GM23338 (cell line): ENCODE measurements around the gene IL20RB. TPM values are rescaled to one million over a fixed set of nuclear protein-coding genes. Genes with fewer than 3 reads are reported as not detected.

Source experiments
- ATAC-seq: fragments of 200-7000 bp; cut with Tn5 transposase; 3 replicates; pipeline ENCODE4 v1.9.1; 2020
- DNase-seq: peaks from one replicate; pipeline ENCODE4 v3.0.0-alpha.2; 2015; ENCODE audit warnings: low spot score
- H2AFZ ChIP-seq: fragments of 200-600 bp; sonication (generic); 2 replicates; pipeline ENCODE4 v1.8.0; 2016; ENCODE audit warnings: antibody characterized with exemption, mild to moderate bottlenecking, moderate library complexity
- H3F3A ChIP-seq: fragments of 200-600 bp; sonication (generic); replicated peaks from 2 replicates; pipeline ENCODE4 v1.8.0; 2017; ENCODE audit warnings: antibody characterized with exemption, mixed run types, low read depth
- H3K27ac ChIP-seq: fragments of 200-600 bp; sonication (generic); 2 replicates; pipeline ENCODE4 v1.6.1; 2016; ENCODE audit warnings: low read depth
- H3K27me3 ChIP-seq: fragments of 200-600 bp; sonication (generic); 2 replicates; pipeline ENCODE4 v1.8.0; 2016; ENCODE audit warnings: mild to moderate bottlenecking, mixed run types, moderate library complexity; ENCODE audit not compliant: insufficient read depth
- H3K36me3 ChIP-seq: fragments of 200-600 bp; sonication (generic); 2 replicates; pipeline ENCODE4 v1.8.0; 2016; ENCODE audit warnings: mild to moderate bottlenecking; ENCODE audit not compliant: insufficient read depth
- H3K4me1 ChIP-seq: fragments of 200-600 bp; sonication (generic); 2 replicates; pipeline ENCODE4 v1.8.0; 2016; ENCODE audit warnings: mild to moderate bottlenecking, moderate library complexity; ENCODE audit not compliant: insufficient read depth
- H3K4me2 ChIP-seq: fragments of 200-600 bp; sonication (generic); 2 replicates; pipeline ENCODE4 v1.7.1; 2017; ENCODE audit warnings: mixed run types
- H3K4me3 ChIP-seq: fragments of 200-600 bp; sonication (generic); 2 replicates; pipeline ENCODE4 v1.6.1; 2016; ENCODE audit warnings: mixed run types
- H3K79me2 ChIP-seq: fragments of 200-600 bp; sonication (generic); replicated peaks from 2 replicates; pipeline ENCODE4 v1.8.0; 2017; ENCODE audit warnings: mild to moderate bottlenecking; ENCODE audit not compliant: insufficient read depth
- H3K9me2 ChIP-seq: fragments of 200-600 bp; sonication (generic); 2 replicates; pipeline ENCODE4 v1.8.0; 2017; ENCODE audit not compliant: insufficient read depth
- H4K20me1 ChIP-seq: fragments of 200-600 bp; sonication (generic); replicated peaks from 2 replicates; pipeline ENCODE4 v1.8.0; 2017; ENCODE audit warnings: mild to moderate bottlenecking; ENCODE audit not compliant: insufficient read depth
- H3K27ac Mint-ChIP-seq: 2 replicates; pipeline ENCODE4 v1.8.0; 2020; ENCODE audit warnings: inconsistent platforms, mild to moderate bottlenecking, moderate library complexity, mixed read lengths
- H3K27me3 Mint-ChIP-seq: 3 replicates; pipeline ENCODE4 v1.8.0; 2022; ENCODE audit warnings: low read depth, mild to moderate bottlenecking, moderate library complexity, mixed read lengths, inconsistent platforms; ENCODE audit not compliant: insufficient read depth, poor library complexity
- H3K36me3 Mint-ChIP-seq: 3 replicates; pipeline ENCODE4 v1.8.0; 2021; ENCODE audit warnings: low read depth, mild to moderate bottlenecking, inconsistent platforms, moderate library complexity, mixed read lengths
- H3K4me1 Mint-ChIP-seq: 3 replicates; pipeline ENCODE4 v1.8.0; 2020; ENCODE audit warnings: mild to moderate bottlenecking, inconsistent platforms, mixed read lengths
- H3K4me3 Mint-ChIP-seq: 3 replicates; pipeline ENCODE4 v1.8.0; 2021; ENCODE audit warnings: moderate library complexity, mild to moderate bottlenecking, inconsistent platforms, mixed read lengths
- H3K9me3 Mint-ChIP-seq: 3 replicates; pipeline ENCODE4 v1.8.0; 2020; ENCODE audit warnings: moderate library complexity, mild to moderate bottlenecking, inconsistent platforms, mixed read lengths
- CREB1 ChIP-seq: fragments of 250-450 bp; sonication (Bioruptor Pico); IDR thresholded peaks from 2 replicates; pipeline ENCODE4 v1.5.0; 2020; ENCODE audit warnings: low read depth, mild to moderate bottlenecking, moderate library complexity
- CTCF ChIP-seq, 2 experiments: fragments of 200-600 bp in 1 of 2; sonication (generic) in 1 of 2; conservative IDR thresholded peaks; 2 replicates each; pipeline versions ENCODE4 v1.5.1 to v1.6.1; 2016 to 2017; ENCODE audit warnings: antibody characterized with exemption in 2 of 2, low read depth in 2 of 2, mild to moderate bottlenecking in 2 of 2, moderate library complexity in 1 of 2
- ETS1 ChIP-seq: IDR thresholded peaks from 2 replicates; pipeline ENCODE4 v1.6.1; 2016; ENCODE audit warnings: antibody characterized with exemption
- EZH2 ChIP-seq: fragments of 200-600 bp; sonication (generic); IDR thresholded peaks from one replicate; pipeline ENCODE4 v1.8.0; 2017; ENCODE audit warnings: antibody characterized with exemption, mild to moderate bottlenecking, low read depth; ENCODE audit not compliant: unreplicated experiment
- EZH2phosphoT487 ChIP-seq: fragments of 200-600 bp; sonication (generic); IDR thresholded peaks from one replicate; pipeline ENCODE4 v1.8.1; 2018; ENCODE audit warnings: antibody characterized with exemption; ENCODE audit not compliant: unreplicated experiment
- JUNB ChIP-seq: IDR thresholded peaks from one replicate; pipeline ENCODE4 v1.6.1; 2016; ENCODE audit warnings: antibody characterized with exemption; ENCODE audit not compliant: unreplicated experiment
- NANOG ChIP-seq: IDR thresholded peaks from 2 replicates; pipeline ENCODE4 v1.6.1; 2016; ENCODE audit warnings: antibody characterized with exemption, borderline replicate concordance
- POLR2AphosphoS5 ChIP-seq: IDR thresholded peaks from 2 replicates; pipeline ENCODE4 v1.6.1; 2016; ENCODE audit warnings: antibody characterized with exemption, low read depth
- REST ChIP-seq: IDR thresholded peaks from one replicate; pipeline ENCODE4 v1.6.1; 2018; ENCODE audit warnings: antibody characterized with exemption; ENCODE audit not compliant: unreplicated experiment
- STAT1 ChIP-seq: IDR thresholded peaks from one replicate; pipeline ENCODE4 v1.6.1; 2016; ENCODE audit warnings: antibody characterized with exemption; ENCODE audit not compliant: unreplicated experiment
- ZNF114 ChIP-seq: fragments of 250-450 bp; sonication (Bioruptor Pico); IDR thresholded peaks from 2 replicates; pipeline ENCODE4 v1.5.0; 2020; ENCODE audit warnings: mild to moderate bottlenecking, moderate library complexity
- ZNF331 ChIP-seq: fragments of 250-450 bp; sonication (Bioruptor Pico); IDR thresholded peaks from 2 replicates; pipeline ENCODE4 v1.5.0; 2020; ENCODE audit warnings: low read depth, mild to moderate bottlenecking, moderate library complexity
- ZNF462 ChIP-seq: fragments of 250-450 bp; sonication (Bioruptor Pico); IDR thresholded peaks from 2 replicates; pipeline ENCODE4 v1.5.0; 2020; ENCODE audit warnings: mild to moderate bottlenecking, moderate library complexity
- polyA plus RNA-seq: library from polyadenylated mRNA; unstranded; fragments of >200 nt; fragmentation: Nextera tagmentation; extraction: Ambion mirVana; gene quantifications from 2 replicates; pipeline ENCODE4 v1.2.1, GENCODE V29; 2016
- total RNA-seq: library from RNA; depleted of rRNA; stranded (reverse); fragments of >200 nt; shearing (Covaris generic); gene quantifications from 2 replicates; pipeline ENCODE4 v1.2.3, GENCODE V29; 2014

Gene IL20RB
- total and polyA plus RNA-seq, 2 experiments from 2014 or later, result 1.7 to 4.6 TPM

GRCh38 chr3:136937851-136938250 lies 19.9 kb upstream of the IL20RB start:
- Histone ChIP-seq H2AFZ (no peak overlapping the region), H3K4me1 (peaks cover 8% of the 10 kb centered on the region), H3K79me2 (peaks cover 74% of the 10 kb centered on the region), H4K20me1 (no peaks in the 10 kb centered on the region; the same call in none of the 2 replicates), H3K36me3 (no peaks in the 10 kb centered on the region), H3K4me3 (no peak overlapping the region), H3K9me2 (no peaks in the 10 kb centered on the region), H3K4me2 (no peak overlapping the region), H3K27me3 (no peaks in the 10 kb centered on the region), H3F3A (no peaks in the 10 kb centered on the region), H3K27ac (no peak overlapping the region)
- ATAC-seq (no peak), DNase-seq (no peak)
- H3K27ac Mint-ChIP-seq, result no peak overlapping the region
- peaks cover 2% of the 10 kb centered on the region; the same call in 1 of the 3 replicates for H3K9me3 Mint-ChIP-seq
- H3K36me3 Mint-ChIP-seq, result peaks cover 36% of the 10 kb centered on the region
- H3K27me3 Mint-ChIP-seq, result no peaks in the 10 kb centered on the region
- no peak overlapping the region for H3K4me3 Mint-ChIP-seq
- H3K4me1 Mint-ChIP-seq, result peaks cover 28% of the 10 kb centered on the region
- no peak for TF ChIP-seq STAT1
- no peak for TF ChIP-seq ZNF114 (CRISPR knock-in tag)
- no peak for TF ChIP-seq REST
- no peak for TF ChIP-seq ZNF462 (CRISPR knock-in tag)
- no peak for TF ChIP-seq JUNB
- TF ChIP-seq CREB1 (CRISPR knock-in tag), result no peak
- no peak for TF ChIP-seq EZH2
- TF ChIP-seq CTCF (conservative IDR thresholded peaks at IDR 0.05; ENCODE audit: low read depth in 2 of 2), result no peak
- TF ChIP-seq NANOG, result no peak
- TF ChIP-seq EZH2phosphoT487, result no peak
- TF ChIP-seq ZNF331 (CRISPR knock-in tag), result no peak
- TF ChIP-seq ETS1, result no peak
- no peak for TF ChIP-seq POLR2AphosphoS5
